Uterus (tissue), 4 donors: ENCODE results near the gene DCPS. TPM values are rescaled to one million over a fixed set of nuclear protein-coding genes. Genes with fewer than 3 reads are reported as not detected.
A peak's percentile ranks its signal among the peaks of the same experiment; 100 is the strongest.

Experiments used
- DNase-seq, 2 donors: peaks; one replicate each; pipeline ENCODE4 v3.0.0-alpha.2; 2019 to 2020
- H3K27ac ChIP-seq, 2 donors: fragments of 200-600 bp; sonication (generic); 1 replicate in 1 of 2; 2 replicates in 1 of 2; pipeline ENCODE4 v1.5.1; 2016 to 2018
- H3K27me3 ChIP-seq, 2 donors: fragments of 200-600 bp; sonication (generic); one replicate each; pipeline ENCODE4 v1.5.1; 2018 to 2019; ENCODE audit warnings: control low read depth in 1 of 2
- H3K36me3 ChIP-seq, 2 donors: fragments of 200-600 bp; sonication (generic); one replicate each; pipeline ENCODE4 v1.5.1; 2019; ENCODE audit warnings: control low read depth in 1 of 2
- H3K4me1 ChIP-seq, 2 donors: fragments of 200-600 bp; sonication (generic); one replicate each; pipeline ENCODE4 v1.5.1; 2018 to 2019; ENCODE audit warnings: control low read depth in 1 of 2
- H3K4me3 ChIP-seq, 2 donors: fragments of 200-600 bp; sonication (generic); 1 replicate in 1 of 2; 2 replicates in 1 of 2; pipeline ENCODE4 v1.5.1; 2018 to 2019; ENCODE audit warnings: mild to moderate bottlenecking in 1 of 2
- H3K9me3 ChIP-seq, 2 donors: fragments of 200-600 bp; sonication (generic); one replicate each; pipeline ENCODE4 v1.5.1; 2019; ENCODE audit warnings: control low read depth in 1 of 2
- CTCF ChIP-seq, 4 experiments: fragments of 200-600 bp in 2 of 4; fragments of 450-650 bp in 2 of 4; sonication (generic) in 2 of 4; IDR thresholded peaks; one replicate each; pipeline ENCODE4 v1.5.1; 2016 to 2019; ENCODE audit warnings: antibody characterized with exemption in 4 of 4, mild to moderate bottlenecking in 2 of 4, moderate library complexity in 1 of 4
- POLR2A ChIP-seq, 2 donors: fragments of 450-650 bp; IDR thresholded peaks; one replicate each; pipeline ENCODE4 v1.6.1; 2016; ENCODE audit warnings: antibody characterized with exemption in 2 of 2, mild to moderate bottlenecking in 1 of 2, moderate library complexity in 1 of 2
- intact Hi-C: fragments of 100-400 bp; cut with DNase I; formaldehyde crosslinking; loops from one replicate; pipeline ENCODE4 v1.15.1; 2023; ENCODE audit warnings: low total_unique reads
- total RNA-seq, 4 donors: library from RNA; depleted of rRNA in 3 of 4; stranded (reverse); fragments of >200 nt in 3 of 4; gene quantifications; one replicate each; pipeline versions ENCODE4 v1.1.0 to v1.2.4, GENCODE V29; 2014 to 2023
- donor health status: DM: yes; HTN: yes; CAD: no.

DCPS gene
- total RNA-seq, 4 donors from 2014 or later, result 6.4 to 19.7 (median 13.0) TPM

GRCh38 chr11:126340960-126341606 is 37.2 kb downstream of the DCPS start:
- Histone ChIP-seq H3K9me3 (no peaks in the 10 kb centered on the region), H3K4me1 (no peaks in the 10 kb centered on the region), H3K27ac (no peak overlapping the region), H3K27me3 (no peaks in the 10 kb centered on the region), H3K36me3 (no peaks in the 10 kb centered on the region), H3K4me3 (no peak overlapping the region)
- intact Hi-C loops, result no loop called here
- DNase-seq, result no peak
- no peak for TF ChIP-seq POLR2A (IDR thresholded peaks at IDR 0.05)
- TF ChIP-seq CTCF (IDR thresholded peaks at IDR 0.05), result no peak

- Histone ChIP-seq H3K36me3 (no peaks in the 10 kb centered on the region), H3K9me3 (no peaks in the 10 kb centered on the region), H3K4me3 (no peak overlapping the region), H3K4me1 (peaks cover 0 to 6% of the 10 kb centered on the region in 2 donors), H3K27ac (no peak overlapping the region), H3K27me3 (no peaks in the 10 kb centered on the region)
- no peak for TF ChIP-seq POLR2A (IDR thresholded peaks at IDR 0.05)
- no peak for TF ChIP-seq CTCF (IDR thresholded peaks at IDR 0.05)
- intact Hi-C loops, result no loop called here
- no peak for DNase-seq
Measured at GRCh38 chr11:126341760-126342161, 37.9 kb downstream of the DCPS start.

- TF ChIP-seq CTCF (IDR thresholded peaks at IDR 0.05) (no peak), POLR2A (IDR thresholded peaks at IDR 0.05) (no peak)
- no peak for DNase-seq
- intact Hi-C loops, result no loop called here
- H3K36me3 ChIP-seq, result no peaks in the 10 kb centered on the region
- H3K9me3 ChIP-seq, result no peaks in the 10 kb centered on the region
- peaks cover 0 to 9% of the 10 kb centered on the region in 2 donors for H3K4me1 ChIP-seq
- no peak overlapping the region for H3K4me3 ChIP-seq
- no peaks in the 10 kb centered on the region for H3K27me3 ChIP-seq
- H3K27ac ChIP-seq, result no peak overlapping the region
Measured at GRCh38 chr11:126343051-126343450, 39.2 kb downstream of the DCPS start.

GRCh38 chr11:126344141-126345080 is 40.6 kb downstream of the DCPS start:
- H3K36me3 ChIP-seq, result no peaks in the 10 kb centered on the region
- no peak for DNase-seq
- intact Hi-C loops, result no loop called here
- no peak overlapping the region for H3K4me3 ChIP-seq
- TF ChIP-seq CTCF (IDR thresholded peaks at IDR 0.05), result no peak
- no peak for TF ChIP-seq POLR2A (IDR thresholded peaks at IDR 0.05)
- H3K27ac ChIP-seq, result peak overlapping the region; percentile 81 to 88
- H3K27me3 ChIP-seq, result no peaks in the 10 kb centered on the region
- H3K9me3 ChIP-seq, result no peaks in the 10 kb centered on the region
- H3K4me1 ChIP-seq, result peaks cover 0 to 12% of the 10 kb centered on the region in 2 donors

- intact Hi-C loops, result no loop called here
Measured at GRCh38 chr11:126345283-126345682, 41.4 kb downstream of the DCPS start.

More at GRCh38 chr11:126345283-126345682, 41.4 kb downstream of the DCPS start:
- Histone ChIP-seq H3K27ac (peak overlapping the region; percentile 81 to 88), H3K9me3 (no peaks in the 10 kb centered on the region), H3K27me3 (no peaks in the 10 kb centered on the region), H3K36me3 (no peaks in the 10 kb centered on the region), H3K4me1 (peaks cover 0 to 13% of the 10 kb centered on the region in 2 donors), H3K4me3 (no peak overlapping the region)
- DNase-seq, result no peak
- no peak for TF ChIP-seq CTCF (IDR thresholded peaks at IDR 0.05)
- TF ChIP-seq POLR2A (IDR thresholded peaks at IDR 0.05), result no peak
